HCT116 (cell line): ENCODE results near the gene MTARC2. TPM values are rescaled to one million over a fixed set of nuclear protein-coding genes. Genes with fewer than 3 reads are reported as not detected.

Source experiments
- ATAC-seq: fragments of 200-7000 bp; cut with Tn5 transposase; 2 replicates; pipeline ENCODE4 v1.9.1; 2020; ENCODE audit warnings: mild to moderate bottlenecking, moderate library complexity
- BruUV-seq: library from RNA; stranded (reverse); fragments of 400-500 nt; replicated peaks from 2 replicates; lab custom pipeline; 2021; lab: Mats Ljungman, UMichigan
- CTCF ChIA-PET: fragments of 300-600 bp; sonication (Branson Sonifier 250); formaldehyde crosslinking; loops from one replicate; lab custom pipeline; 2021; ENCODE audit warnings: antibody characterized with exemption; lab: Charles Lee
- POLR2A ChIA-PET: fragments of 300-600, 350-600 bp; sonication (Branson Sonifier 250); formaldehyde crosslinking; loops from one replicate; lab custom pipeline; 2021; ENCODE audit warnings: antibody characterized with exemption; lab: Charles Lee
- RAD21 ChIA-PET, 2 experiments: fragments of 300-600 bp; sonication (Branson Sonifier 250); formaldehyde crosslinking; loops; one replicate each; lab custom pipeline; 2023; ENCODE audit warnings: low total read pairs in 2 of 2; ENCODE audit not compliant: uncharacterized antibody in 2 of 2, unreplicated experiment in 2 of 2, low non-redundant PET in 1 of 2; lab: Charles Lee
- DNase-seq: peaks from one replicate; pipeline ENCODE4 v3.0.0-alpha.2; 2010; ENCODE audit warnings: low read depth, low spot score
- H2AFZ ChIP-seq: fragments of 200-600 bp; shearing (Covaris generic), sonication (generic); 2 replicates; pipeline ENCODE4 v1.6.1; 2017; ENCODE audit warnings: low read depth, mixed run types, mixed read lengths, antibody characterized with exemption, low read length; ENCODE audit not compliant: poor library complexity, severe bottlenecking
- H3K27ac ChIP-seq: 2 replicates; pipeline ENCODE4 v1.5.1; 2012; ENCODE audit warnings: low read depth, low read length
- H3K27me3 ChIP-seq: fragments of 200-600 bp; sonication (generic); 2 replicates; pipeline ENCODE4 v1.6.1; 2016; ENCODE audit warnings: mixed run types, low read length, mixed read lengths; ENCODE audit not compliant: insufficient read depth
- H3K36me3 ChIP-seq, 2 experiments: fragments of 200-500 bp in 1 of 2; fragments of 200-600 bp in 1 of 2; sonication (Bioruptor generic) in 1 of 2; sonication (generic) in 1 of 2; 2 replicates each; pipeline versions ENCODE4 v1.5.1 to v1.6.1; 2014 to 2016; ENCODE audit warnings: low read length in 2 of 2, inconsistent platforms in 1 of 2, mixed read lengths in 1 of 2, mixed run types in 1 of 2; ENCODE audit not compliant: insufficient read depth in 2 of 2, control insufficient read depth in 1 of 2
- H3K4me1 ChIP-seq, 2 experiments: fragments of 200-600 bp in 1 of 2; sonication (generic) in 1 of 2; 2 replicates each; pipeline versions ENCODE4 v1.5.1 to v1.6.1; 2012 to 2017; ENCODE audit warnings: low read length in 2 of 2, inconsistent platforms in 1 of 2, mild to moderate bottlenecking in 1 of 2, mixed read lengths in 1 of 2, mixed run types in 1 of 2, moderate library complexity in 1 of 2; ENCODE audit not compliant: insufficient read depth in 2 of 2, control insufficient read depth in 1 of 2
- H3K4me2 ChIP-seq: fragments of 200-600 bp; sonication (generic); 2 replicates; pipeline ENCODE4 v1.6.1; 2017; ENCODE audit warnings: mixed run types, low read length, mixed read lengths
- H3K4me3 ChIP-seq, 2 experiments: fragments of 200-600 bp in 1 of 2; sonication (generic) in 1 of 2; replicated peaks in 1 of 2; 2 replicates each; pipeline ENCODE4 v1.5.1; 2011 to 2016; ENCODE audit warnings: low read length in 2 of 2, control low read depth in 1 of 2, low read depth in 1 of 2, mild to moderate bottlenecking in 1 of 2, mixed read lengths in 1 of 2, mixed run types in 1 of 2
- H3K79me2 ChIP-seq: fragments of 200-600 bp; sonication (generic); 2 replicates; pipeline ENCODE4 v1.6.1; 2017; ENCODE audit warnings: mild to moderate bottlenecking, mixed run types, low read length, moderate library complexity, mixed read lengths; ENCODE audit not compliant: insufficient read depth
- H3K9ac ChIP-seq: fragments of 200-600 bp; sonication (generic); 2 replicates; pipeline ENCODE4 v1.6.1; 2016; ENCODE audit warnings: low read length, mixed read lengths
- H3K9me2 ChIP-seq: fragments of 200-600 bp; sonication (generic), shearing (Covaris generic); 2 replicates; pipeline ENCODE4 v1.6.1; 2017; ENCODE audit warnings: mixed run types, mild to moderate bottlenecking, moderate library complexity; ENCODE audit not compliant: insufficient read depth
- H3K9me3 ChIP-seq, 2 experiments: fragments of 200-500 bp in 1 of 2; fragments of 200-600 bp in 1 of 2; sonication (Bioruptor generic) in 1 of 2; sonication (generic) in 1 of 2; 2 replicates each; pipeline ENCODE4 v1.6.1; 2014 to 2017; ENCODE audit warnings: low read length in 2 of 2, mixed read lengths in 2 of 2, inconsistent platforms in 1 of 2, low read depth in 1 of 2, mild to moderate bottlenecking in 1 of 2, mixed run types in 1 of 2, moderate library complexity in 1 of 2; ENCODE audit not compliant: control insufficient read depth in 1 of 2, insufficient read depth in 1 of 2
- H4K20me1 ChIP-seq: fragments of 200-600 bp; sonication (generic), shearing (Covaris generic); 2 replicates; pipeline ENCODE4 v1.6.1; 2017; ENCODE audit warnings: mixed run types, mild to moderate bottlenecking, moderate library complexity; ENCODE audit not compliant: insufficient read depth
- CEBPB ChIP-seq: IDR thresholded peaks from 2 replicates; pipeline ENCODE4 v1.6.1; 2012; ENCODE audit warnings: low read depth
- EGR1 ChIP-seq: IDR thresholded peaks from 2 replicates; pipeline ENCODE4 v1.6.1; 2012; ENCODE audit warnings: low read depth
- ELF1 ChIP-seq: IDR thresholded peaks from 2 replicates; pipeline ENCODE4 v1.6.1; 2012; ENCODE audit warnings: low read depth, borderline replicate concordance
- EZH2 ChIP-seq: fragments of 200-600 bp; sonication (generic); IDR thresholded peaks from 2 replicates; pipeline ENCODE4 v1.6.1; 2017; ENCODE audit warnings: antibody characterized with exemption, mixed run types
- JUND ChIP-seq: IDR thresholded peaks from 2 replicates; pipeline ENCODE4 v1.6.1; 2012
- MAX ChIP-seq: IDR thresholded peaks from 2 replicates; pipeline ENCODE4 v1.6.1; 2012
- POLR2AphosphoS5 ChIP-seq: IDR thresholded peaks from 2 replicates; pipeline ENCODE4 v1.6.1; 2011; ENCODE audit warnings: mild to moderate bottlenecking, low read depth, low read length, moderate library complexity
- RAD21 ChIP-seq: IDR thresholded peaks from 2 replicates; pipeline ENCODE4 v1.6.1; 2012; ENCODE audit warnings: low read depth, mild to moderate bottlenecking
- SIN3A ChIP-seq: IDR thresholded peaks from 2 replicates; pipeline ENCODE4 v1.6.1; 2012; ENCODE audit warnings: low read depth
- TCF7L2 ChIP-seq: IDR thresholded peaks from 2 replicates; pipeline ENCODE4 v1.7.0; 2011; ENCODE audit warnings: borderline replicate concordance, inconsistent platforms; ENCODE audit not compliant: insufficient read depth, insufficient read length; ENCODE audit errors: extremely low read depth
- YY1 ChIP-seq: IDR thresholded peaks from 2 replicates; pipeline ENCODE4 v1.6.1; 2011; ENCODE audit warnings: low read length, low read depth, moderate library complexity, mild to moderate bottlenecking; ENCODE audit not compliant: insufficient replicate concordance; ENCODE audit errors: extremely low read depth
- ZFX ChIP-seq: fragments of 450-650 bp; IDR thresholded peaks from 2 replicates; pipeline ENCODE4 v1.6.1; 2017
- intact Hi-C: fragments of 100-400 bp; cut with micrococcal nuclease; formaldehyde crosslinking; loops from 2 replicates; pipeline ENCODE4 v1.10.0; 2022
- total RNA-seq: library from RNA; stranded (reverse); gene quantifications from one replicate; pipeline ENCODE4 v1.2.1, GENCODE V29; 2021; ENCODE audit not compliant: unreplicated experiment
- TF ChIP-seq, protein P1 (sequence below), 3 experiments: fragments of 200-600 bp in 1 of 3; sonication (generic) in 1 of 3; IDR thresholded peaks in 2 of 3; conservative IDR thresholded peaks in 1 of 3; 2 replicates each; pipeline ENCODE4 v1.5.1; 2012 to 2017; ENCODE audit warnings: low read depth in 2 of 3, low read length in 2 of 3, antibody characterized with exemption in 1 of 3, borderline replicate concordance in 1 of 3, control low read depth in 1 of 3, mild to moderate bottlenecking in 1 of 3, mixed read lengths in 1 of 3, mixed run types in 1 of 3, moderate library complexity in 1 of 3; ENCODE audit not compliant: insufficient read depth in 1 of 3
- TF ChIP-seq, protein P2 (sequence below): IDR thresholded peaks from 2 replicates; pipeline ENCODE4 v1.6.1; 2011; ENCODE audit warnings: mild to moderate bottlenecking, low read length, moderate library complexity; ENCODE audit not compliant: insufficient replicate concordance; ENCODE audit errors: extremely low read depth

Gene MTARC2
- total RNA-seq, 1 experiment from 2014 or later, result 16.6 TPM

DNA sequence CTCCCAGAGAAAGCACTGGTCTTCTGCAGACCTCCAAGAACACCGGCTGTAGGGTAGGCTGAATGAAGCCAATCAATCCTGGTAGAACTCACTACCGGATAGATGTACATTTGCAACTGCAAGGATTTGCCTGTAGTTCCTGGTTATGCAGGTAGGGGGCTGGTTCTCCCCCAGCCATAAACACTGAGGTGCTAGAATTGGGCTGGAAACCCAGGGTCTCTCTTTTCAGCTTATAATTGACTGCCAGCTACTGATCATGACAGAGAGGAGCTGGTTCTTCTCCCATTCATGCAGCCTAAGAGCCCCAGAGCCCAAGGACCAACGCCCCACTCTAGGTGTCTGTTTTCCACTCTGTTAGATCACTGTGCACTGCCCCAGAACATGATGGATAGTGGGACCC lies 21.5 kb upstream of the MTARC2 start:
- BruUV-seq, result no TSS peak
- Histone ChIP-seq H3K27ac (no peak overlapping the region), H3K4me2 (no peak overlapping the region), H4K20me1 (no peaks in the 10 kb centered on the region), H3K9ac (no peak overlapping the region), H3K27me3 (no peaks in the 10 kb centered on the region), H3K4me1 (peaks cover 0 to 12% of the 10 kb centered on the region in 2 experiments; a peak in 3 of 4 replicates), H3K4me3 (no peak overlapping the region), H2AFZ (no peak overlapping the region), H3K9me3 (no peaks in the 10 kb centered on the region), H3K79me2 (no peaks in the 10 kb centered on the region), H3K36me3 (no peaks in the 10 kb centered on the region), H3K9me2 (no peaks in the 10 kb centered on the region)
- CTCF ChIA-PET, result no interaction called here
- RAD21 ChIA-PET, result no interaction called here
- ATAC-seq, result peak; percentile 78
- DNase-seq, result no peak
- intact Hi-C loops, result no loop called here
- TF ChIP-seq, protein P1, sequence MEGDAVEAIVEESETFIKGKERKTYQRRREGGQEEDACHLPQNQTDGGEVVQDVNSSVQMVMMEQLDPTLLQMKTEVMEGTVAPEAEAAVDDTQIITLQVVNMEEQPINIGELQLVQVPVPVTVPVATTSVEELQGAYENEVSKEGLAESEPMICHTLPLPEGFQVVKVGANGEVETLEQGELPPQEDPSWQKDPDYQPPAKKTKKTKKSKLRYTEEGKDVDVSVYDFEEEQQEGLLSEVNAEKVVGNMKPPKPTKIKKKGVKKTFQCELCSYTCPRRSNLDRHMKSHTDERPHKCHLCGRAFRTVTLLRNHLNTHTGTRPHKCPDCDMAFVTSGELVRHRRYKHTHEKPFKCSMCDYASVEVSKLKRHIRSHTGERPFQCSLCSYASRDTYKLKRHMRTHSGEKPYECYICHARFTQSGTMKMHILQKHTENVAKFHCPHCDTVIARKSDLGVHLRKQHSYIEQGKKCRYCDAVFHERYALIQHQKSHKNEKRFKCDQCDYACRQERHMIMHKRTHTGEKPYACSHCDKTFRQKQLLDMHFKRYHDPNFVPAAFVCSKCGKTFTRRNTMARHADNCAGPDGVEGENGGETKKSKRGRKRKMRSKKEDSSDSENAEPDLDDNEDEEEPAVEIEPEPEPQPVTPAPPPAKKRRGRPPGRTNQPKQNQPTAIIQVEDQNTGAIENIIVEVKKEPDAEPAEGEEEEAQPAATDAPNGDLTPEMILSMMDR (IDR thresholded peaks at IDR 0.05 in 2 of 3, conservative IDR thresholded peaks at IDR 0.05 in 1 of 3; ENCODE audit: borderline replicate concordance in 1 of 3, insufficient read depth in 1 of 3, low read depth in 2 of 3, low read length in 2 of 3), result peak in 2 of 3 experiments; percentile 59 to 74; a peak in 4 of 6 replicates
- TF ChIP-seq TCF7L2 (no peak), POLR2AphosphoS5 (no peak), ZFX (no peak)
- POLR2A ChIA-PET, result no interaction called here

DNA sequence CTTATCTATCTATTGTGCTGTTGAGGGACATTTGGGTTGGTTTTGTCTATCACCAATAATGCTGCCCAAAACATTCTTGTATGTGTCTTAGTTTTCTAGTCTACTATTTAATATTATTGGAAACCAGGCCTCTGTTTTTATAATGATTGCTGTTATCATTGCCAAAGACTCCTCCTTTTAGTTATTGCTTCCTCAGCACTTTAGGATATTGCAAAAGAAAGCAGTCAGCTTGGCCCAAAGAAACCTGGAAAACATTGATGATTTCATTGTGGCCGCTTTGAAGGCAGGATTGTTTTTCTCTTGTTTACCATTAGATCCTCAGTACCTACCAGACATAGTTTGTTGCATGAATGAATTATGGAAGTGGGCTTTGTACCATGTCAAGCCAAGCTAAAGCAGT lies 20.6 kb upstream of the MTARC2 start:
- BruUV-seq, result no TSS peak
- no peak overlapping the region for H3K4me3 ChIP-seq
- no peaks in the 10 kb centered on the region for H3K27me3 ChIP-seq
- H3K9me2 ChIP-seq, result no peaks in the 10 kb centered on the region
- H2AFZ ChIP-seq, result peak overlapping the region; percentile 17
- intact Hi-C loops, result no loop called here
- H3K36me3 ChIP-seq, result no peaks in the 10 kb centered on the region
- ChIA-PET RAD21 (no interaction called here), CTCF (no interaction called here), POLR2A (no interaction called here)
- peaks cover 4 to 14% of the 10 kb centered on the region in 2 experiments for H3K4me1 ChIP-seq
- ATAC-seq (no peak), DNase-seq (no peak)
- H3K9me3 ChIP-seq, result no peaks in the 10 kb centered on the region
- no peak overlapping the region for H3K9ac ChIP-seq
- H3K79me2 ChIP-seq, result no peaks in the 10 kb centered on the region
- no peak overlapping the region for H3K27ac ChIP-seq
- H3K4me2 ChIP-seq, result no peak overlapping the region
- no peaks in the 10 kb centered on the region for H4K20me1 ChIP-seq
- TF ChIP-seq SIN3A, result no peak
- no peak for TF ChIP-seq RAD21
- TF ChIP-seq, protein P1 (IDR thresholded peaks at IDR 0.05 in 2 of 3, conservative IDR thresholded peaks at IDR 0.05 in 1 of 3; ENCODE audit: borderline replicate concordance in 1 of 3, insufficient read depth in 1 of 3, low read depth in 2 of 3, low read length in 2 of 3), result no peak
- no peak for TF ChIP-seq ZFX
- TF ChIP-seq JUND, result no peak
- TF ChIP-seq EZH2, result no peak
- TF ChIP-seq, protein P2, sequence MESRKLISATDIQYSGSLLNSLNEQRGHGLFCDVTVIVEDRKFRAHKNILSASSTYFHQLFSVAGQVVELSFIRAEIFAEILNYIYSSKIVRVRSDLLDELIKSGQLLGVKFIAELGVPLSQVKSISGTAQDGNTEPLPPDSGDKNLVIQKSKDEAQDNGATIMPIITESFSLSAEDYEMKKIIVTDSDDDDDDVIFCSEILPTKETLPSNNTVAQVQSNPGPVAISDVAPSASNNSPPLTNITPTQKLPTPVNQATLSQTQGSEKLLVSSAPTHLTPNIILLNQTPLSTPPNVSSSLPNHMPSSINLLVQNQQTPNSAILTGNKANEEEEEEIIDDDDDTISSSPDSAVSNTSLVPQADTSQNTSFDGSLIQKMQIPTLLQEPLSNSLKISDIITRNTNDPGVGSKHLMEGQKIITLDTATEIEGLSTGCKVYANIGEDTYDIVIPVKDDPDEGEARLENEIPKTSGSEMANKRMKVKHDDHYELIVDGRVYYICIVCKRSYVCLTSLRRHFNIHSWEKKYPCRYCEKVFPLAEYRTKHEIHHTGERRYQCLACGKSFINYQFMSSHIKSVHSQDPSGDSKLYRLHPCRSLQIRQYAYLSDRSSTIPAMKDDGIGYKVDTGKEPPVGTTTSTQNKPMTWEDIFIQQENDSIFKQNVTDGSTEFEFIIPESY, result no peak
- no peak for TF ChIP-seq ELF1
- TF ChIP-seq CEBPB, result no peak
- no peak for TF ChIP-seq MAX
- TF ChIP-seq EGR1, result no peak
- TF ChIP-seq YY1, result no peak
